Fibroblast of lung (primary cell): ENCODE data around the gene RCAN3. TPM values are rescaled to one million over a fixed set of nuclear protein-coding genes. Genes with fewer than 3 reads are reported as not detected.

ENCODE experiments used
- DNase-seq, 2 donors: peaks; one replicate each; pipeline versions ENCODE4 v3.0.0 to v3.0.0-alpha.2; 2010; ENCODE audit warnings: low read depth in 2 of 2
- H2AFZ ChIP-seq: 2 replicates; pipeline ENCODE4 v1.5.1; 2012; ENCODE audit warnings: low read length, control low read depth, inconsistent platforms
- H3K27ac ChIP-seq: 2 replicates; pipeline ENCODE4 v1.5.1; 2011; ENCODE audit warnings: low read length, control low read depth; ENCODE audit not compliant: insufficient read depth
- H3K27me3 ChIP-seq: 2 replicates; pipeline ENCODE4 v1.5.1; 2011; ENCODE audit warnings: mild to moderate bottlenecking, low read length; ENCODE audit not compliant: control insufficient read depth, insufficient read depth
- H3K36me3 ChIP-seq: 2 replicates; pipeline ENCODE4 v1.5.1; 2011; ENCODE audit warnings: low read length; ENCODE audit not compliant: control insufficient read depth, insufficient read depth
- H3K4me1 ChIP-seq: 2 replicates; pipeline ENCODE4 v1.5.1; 2011; ENCODE audit warnings: low read length; ENCODE audit not compliant: control insufficient read depth, insufficient read depth; ENCODE audit errors: extremely low read depth
- H3K4me2 ChIP-seq: 2 replicates; pipeline ENCODE4 v1.5.1; 2011; ENCODE audit warnings: low read length, control low read depth; ENCODE audit not compliant: insufficient read depth; ENCODE audit errors: extremely low read depth
- H3K4me3 ChIP-seq, 4 experiments: fragments of 200-600 bp in 1 of 4; sonication (generic) in 1 of 4; replicated peaks in 1 of 4; 2 replicates each; pipeline ENCODE4 v1.5.1; 2011 to 2016; ENCODE audit warnings: low read length in 4 of 4, low read depth in 3 of 4, mild to moderate bottlenecking in 3 of 4, control low read depth in 2 of 4, inconsistent platforms in 1 of 4, mixed read lengths in 1 of 4; ENCODE audit not compliant: insufficient read depth in 1 of 4; ENCODE audit errors: control extremely low read depth in 1 of 4
- H3K79me2 ChIP-seq: 2 replicates; pipeline ENCODE4 v1.5.1; 2012; ENCODE audit warnings: mild to moderate bottlenecking, low read length, inconsistent platforms; ENCODE audit not compliant: control insufficient read depth, insufficient read depth
- H3K9ac ChIP-seq: 2 replicates; pipeline ENCODE4 v1.5.1; 2011; ENCODE audit warnings: mild to moderate bottlenecking, low read length, control low read depth; ENCODE audit not compliant: insufficient read depth
- H3K9me3 ChIP-seq: 2 replicates; pipeline ENCODE4 v1.5.1; 2012; ENCODE audit warnings: low read depth, low read length; ENCODE audit not compliant: control insufficient read depth, insufficient read depth
- H4K20me1 ChIP-seq: 2 replicates; pipeline ENCODE4 v1.5.1; 2011; ENCODE audit warnings: low read length; ENCODE audit not compliant: control insufficient read depth, insufficient read depth; ENCODE audit errors: extremely low read depth
- CTCF ChIP-seq, 2 donors: IDR thresholded peaks in 1 of 2; conservative IDR thresholded peaks in 1 of 2; 1 replicate in 1 of 2; 2 replicates in 1 of 2; pipeline ENCODE4 v1.5.1; 2011 to 2012; ENCODE audit warnings: low read length in 2 of 2, control low read depth in 1 of 2, inconsistent platforms in 1 of 2, low read depth in 1 of 2, mild to moderate bottlenecking in 1 of 2
- EZH2 ChIP-seq: IDR thresholded peaks from 2 replicates; pipeline ENCODE4 v1.5.1; 2012; ENCODE audit warnings: low read length, control low read depth, mild to moderate bottlenecking; ENCODE audit errors: missing control alignments
- polyA plus RNA-seq, 2 donors: library from polyadenylated mRNA; depleted of rRNA in 1 of 2; stranded (reverse) in 1 of 2; unstranded in 1 of 2; fragments of >200 nt; gene quantifications; 2 replicates each; pipeline ENCODE4 v1.2.1, GENCODE V29; 2011 to 2012; ENCODE audit warnings: missing spikeins in 1 of 2
- total RNA-seq: library from RNA; depleted of rRNA; stranded (reverse); fragments of >200 nt; gene quantifications from 2 replicates; pipeline ENCODE4 v1.2.1, GENCODE V29; 2014

RCAN3 gene
- total and polyA plus RNA-seq, 2 donors (not counting 1 experiment from before 2014, with no cell fraction given): 5.0 to 17.3 TPM

GRCh38 chr1:24578846-24579245, 76.2 kb downstream of the RCAN3 start:
- H3K4me3 ChIP-seq: no peak overlapping the region
- H2AFZ ChIP-seq: no peak overlapping the region
- no peaks in the 10 kb centered on the region for H3K27me3 ChIP-seq
- no peaks in the 10 kb centered on the region for H3K79me2 ChIP-seq
- no peaks in the 10 kb centered on the region for H3K4me1 ChIP-seq
- H3K9me3 ChIP-seq: no peaks in the 10 kb centered on the region
- no peak overlapping the region for H3K9ac ChIP-seq
- no peak for DNase-seq
- H3K4me2 ChIP-seq: no peak overlapping the region
- H3K27ac ChIP-seq: no peak overlapping the region
- TF ChIP-seq CTCF (conservative IDR thresholded peaks at IDR 0.05 in 1 of 2, IDR thresholded peaks at IDR 0.05 in 1 of 2; ENCODE audit: low read depth in 1 of 2, low read length in 2 of 2): no peak
- TF ChIP-seq EZH2: no peak
- H3K36me3 ChIP-seq: no peaks in the 10 kb centered on the region
- H4K20me1 ChIP-seq: no peaks in the 10 kb centered on the region

- H3K9me3 ChIP-seq: no peaks in the 10 kb centered on the region
- H3K27ac ChIP-seq: no peak overlapping the region
- no peak overlapping the region for H3K4me2 ChIP-seq
- no peaks in the 10 kb centered on the region for H3K79me2 ChIP-seq
- peaks cover 4% of the 10 kb centered on the region for H3K27me3 ChIP-seq
- TF ChIP-seq EZH2: no peak
- no peaks in the 10 kb centered on the region for H4K20me1 ChIP-seq
- H3K4me3 ChIP-seq: no peak overlapping the region
- no peaks in the 10 kb centered on the region for H3K36me3 ChIP-seq
- no peak overlapping the region for H2AFZ ChIP-seq
- no peaks in the 10 kb centered on the region for H3K4me1 ChIP-seq
- no peak overlapping the region for H3K9ac ChIP-seq
- DNase-seq: no peak
Observed at GRCh38 chr1:24580756-24581155, 78.1 kb downstream of the RCAN3 start.

- Histone ChIP-seq H4K20me1 (no peaks in the 10 kb centered on the region), H3K9me3 (no peaks in the 10 kb centered on the region), H3K9ac (no peak overlapping the region), H3K4me3 (no peak overlapping the region), H3K27ac (no peak overlapping the region), H3K4me2 (no peak overlapping the region), H3K4me1 (no peaks in the 10 kb centered on the region), H3K36me3 (no peaks in the 10 kb centered on the region), H2AFZ (no peak overlapping the region), H3K27me3 (peaks cover 7% of the 10 kb centered on the region), H3K79me2 (no peaks in the 10 kb centered on the region)
- TF ChIP-seq CTCF (conservative IDR thresholded peaks at IDR 0.05 in 1 of 2, IDR thresholded peaks at IDR 0.05 in 1 of 2; ENCODE audit: low read depth in 1 of 2, low read length in 2 of 2): no peak
- no peak for TF ChIP-seq EZH2
- no peak for DNase-seq
Observed at GRCh38 chr1:24584171-24584647, 81.6 kb downstream of the RCAN3 start.
